Right lobe of liver (tissue), 4 donors: ENCODE results near the gene MEF2C.

Source experiments
- POLR2A ChIP-seq: fragments of 450-650 bp; IDR thresholded peaks from one replicate; pipeline ENCODE4 v1.6.1; 2017; ENCODE audit warnings: antibody characterized with exemption, mild to moderate bottlenecking
- TF ChIP-seq, protein P1 (sequence below), 4 donors: fragments of 200-600 bp in 3 of 4; fragments of 450-650 bp in 1 of 4; IDR thresholded peaks; one replicate each; pipeline versions ENCODE4 v1.5.1 to v1.8.0; 2016 to 2022; ENCODE audit warnings: antibody characterized with exemption in 4 of 4, mild to moderate bottlenecking in 2 of 4
- donor health status: DM: no; HTN: no; CAD: no.
- donor health status: DM: no; HTN: no; CAD: no.
- donor health status: DM: no; HTN: yes; CAD: no.

GRCh38 chr5:88799938-88800535, 82.9 kb downstream of the MEF2C start:
- no peak for TF ChIP-seq POLR2A
- TF ChIP-seq, protein P1, sequence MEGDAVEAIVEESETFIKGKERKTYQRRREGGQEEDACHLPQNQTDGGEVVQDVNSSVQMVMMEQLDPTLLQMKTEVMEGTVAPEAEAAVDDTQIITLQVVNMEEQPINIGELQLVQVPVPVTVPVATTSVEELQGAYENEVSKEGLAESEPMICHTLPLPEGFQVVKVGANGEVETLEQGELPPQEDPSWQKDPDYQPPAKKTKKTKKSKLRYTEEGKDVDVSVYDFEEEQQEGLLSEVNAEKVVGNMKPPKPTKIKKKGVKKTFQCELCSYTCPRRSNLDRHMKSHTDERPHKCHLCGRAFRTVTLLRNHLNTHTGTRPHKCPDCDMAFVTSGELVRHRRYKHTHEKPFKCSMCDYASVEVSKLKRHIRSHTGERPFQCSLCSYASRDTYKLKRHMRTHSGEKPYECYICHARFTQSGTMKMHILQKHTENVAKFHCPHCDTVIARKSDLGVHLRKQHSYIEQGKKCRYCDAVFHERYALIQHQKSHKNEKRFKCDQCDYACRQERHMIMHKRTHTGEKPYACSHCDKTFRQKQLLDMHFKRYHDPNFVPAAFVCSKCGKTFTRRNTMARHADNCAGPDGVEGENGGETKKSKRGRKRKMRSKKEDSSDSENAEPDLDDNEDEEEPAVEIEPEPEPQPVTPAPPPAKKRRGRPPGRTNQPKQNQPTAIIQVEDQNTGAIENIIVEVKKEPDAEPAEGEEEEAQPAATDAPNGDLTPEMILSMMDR (IDR thresholded peaks at IDR 0.05), result no peak
